CD4-positive, alpha-beta T cell treated with Interleukin-15 for 1 hour (primary cell): Measurements from ENCODE around the gene RHCE.
"Not testable (repeated sequence)": the region's sequence is repeated elsewhere in the genome, so short reads cannot be mapped to it uniquely, and the experiment has no call there.

ENCODE experiments used
- DNase-seq: peaks from one replicate; pipeline ENCODE4 v3.0.0-alpha.2; 2020

Gene RHCE

GRCh38 chr1:25338986-25339385 lies 81.6 kb downstream of the RHCE start:
- DNase-seq, result no peak

DNA sequence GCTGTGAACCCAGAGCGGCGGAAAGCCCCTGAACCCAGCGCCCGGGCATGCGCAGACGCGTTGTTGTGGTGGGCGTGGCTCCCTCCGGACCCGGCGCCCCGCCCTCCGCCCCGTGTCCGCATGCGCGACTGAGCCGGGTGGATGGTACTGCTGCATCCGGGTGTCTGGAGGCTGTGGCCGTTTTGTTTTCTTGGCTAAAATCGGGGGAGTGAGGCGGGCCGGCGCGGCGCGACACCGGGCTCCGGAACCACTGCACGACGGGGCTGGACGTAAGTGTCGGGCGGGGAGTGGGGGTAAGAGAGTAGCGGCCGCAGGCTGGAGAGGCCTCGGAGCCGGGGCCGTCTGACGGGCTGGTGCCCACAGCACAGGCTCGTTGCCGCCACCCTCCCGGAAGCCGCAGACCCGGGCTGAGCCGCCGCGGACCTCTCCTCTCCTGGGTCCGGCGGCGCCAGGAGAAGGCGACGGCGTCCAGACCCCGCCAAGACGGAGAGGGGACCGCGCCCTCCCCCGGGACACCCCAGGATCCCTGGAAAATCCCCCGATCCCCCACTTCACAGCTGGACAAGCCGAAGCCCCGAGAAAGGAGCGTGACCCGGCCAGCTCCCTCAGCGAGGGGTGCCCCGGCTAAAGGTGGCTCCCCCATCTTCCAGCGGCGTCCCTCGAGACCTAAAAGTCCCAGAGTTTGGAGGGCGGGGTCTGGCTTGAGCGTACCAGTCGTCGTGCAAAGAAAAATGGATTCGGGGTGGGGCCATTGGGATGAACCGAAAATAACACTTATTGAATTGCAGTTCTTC lies 82.2 kb downstream of the RHCE start, which contains the start of gene TMEM50A:
Gene TMEM50A (plus strand): TSS at position 147 of the 794 bp plus-strand sequence. CDS start 2,153 bp downstream, outside the sequence.
- peak; percentile 90 for DNase-seq

DNA sequence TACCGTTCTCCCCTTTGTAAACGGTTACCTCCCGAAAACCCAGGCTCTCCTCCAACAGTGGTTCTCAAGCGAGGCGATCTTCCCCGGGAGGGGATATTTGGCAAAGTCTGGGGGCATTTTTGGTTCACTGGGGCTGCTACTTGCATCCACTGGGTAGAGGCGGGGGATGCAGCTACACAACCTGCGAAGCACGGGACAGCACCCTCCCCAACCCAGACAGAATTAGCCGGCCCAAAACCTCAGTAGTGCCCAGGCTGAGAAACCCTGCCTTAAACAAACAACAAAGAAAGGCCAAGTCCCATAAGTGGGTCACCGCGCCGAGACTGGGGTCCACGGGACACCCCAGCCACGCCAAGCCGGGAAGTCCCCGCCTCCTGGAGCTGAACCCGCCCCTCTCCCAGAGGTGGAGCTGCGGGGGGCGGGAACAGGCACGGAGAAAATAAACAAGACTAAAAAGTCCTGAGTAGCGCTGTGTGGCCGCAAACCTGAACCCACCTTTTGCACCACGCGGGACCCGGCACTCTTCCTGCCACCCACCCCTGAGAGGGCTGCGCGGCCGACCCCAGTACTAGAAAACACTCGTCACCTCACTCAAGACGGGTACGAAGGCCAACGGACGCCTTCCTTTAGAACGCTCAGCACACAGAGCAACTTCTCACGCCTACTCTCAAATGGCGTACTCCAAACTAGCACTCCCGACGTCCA lies 83.0 kb downstream of the RHCE start:
- DNase-seq, result peak; percentile 22

- DNase-seq, result peak; percentile 20
Measured at GRCh38 chr1:25336922-25337354, 83.7 kb downstream of the RHCE start.

GRCh38 chr1:25329950-25330349 lies 90.7 kb downstream of the RHCE start:
- peak; percentile 35 for DNase-seq

GRCh38 chr1:25329336-25329735 lies 91.3 kb downstream of the RHCE start:
- DNase-seq, result not testable (repeated sequence)

DNA sequence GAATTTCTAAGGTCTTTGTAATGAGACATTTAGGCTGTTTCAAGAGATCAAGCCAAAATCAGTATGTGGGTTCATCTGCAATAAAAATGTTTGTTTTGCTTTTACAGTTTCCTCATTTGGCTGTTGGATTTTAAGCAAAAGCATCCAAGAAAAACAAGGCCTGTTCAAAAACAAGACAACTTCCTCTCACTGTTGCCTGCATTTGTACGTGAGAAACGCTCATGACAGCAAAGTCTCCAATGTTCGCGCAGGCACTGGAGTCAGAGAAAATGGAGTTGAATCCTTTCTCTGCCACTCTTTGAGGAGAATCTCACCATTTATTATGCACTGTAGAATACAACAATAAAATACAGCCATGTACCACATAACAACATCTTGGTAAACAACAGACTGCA lies 91.8 kb downstream of the RHCE start:
- not testable (repeated sequence) for DNase-seq

DNA sequence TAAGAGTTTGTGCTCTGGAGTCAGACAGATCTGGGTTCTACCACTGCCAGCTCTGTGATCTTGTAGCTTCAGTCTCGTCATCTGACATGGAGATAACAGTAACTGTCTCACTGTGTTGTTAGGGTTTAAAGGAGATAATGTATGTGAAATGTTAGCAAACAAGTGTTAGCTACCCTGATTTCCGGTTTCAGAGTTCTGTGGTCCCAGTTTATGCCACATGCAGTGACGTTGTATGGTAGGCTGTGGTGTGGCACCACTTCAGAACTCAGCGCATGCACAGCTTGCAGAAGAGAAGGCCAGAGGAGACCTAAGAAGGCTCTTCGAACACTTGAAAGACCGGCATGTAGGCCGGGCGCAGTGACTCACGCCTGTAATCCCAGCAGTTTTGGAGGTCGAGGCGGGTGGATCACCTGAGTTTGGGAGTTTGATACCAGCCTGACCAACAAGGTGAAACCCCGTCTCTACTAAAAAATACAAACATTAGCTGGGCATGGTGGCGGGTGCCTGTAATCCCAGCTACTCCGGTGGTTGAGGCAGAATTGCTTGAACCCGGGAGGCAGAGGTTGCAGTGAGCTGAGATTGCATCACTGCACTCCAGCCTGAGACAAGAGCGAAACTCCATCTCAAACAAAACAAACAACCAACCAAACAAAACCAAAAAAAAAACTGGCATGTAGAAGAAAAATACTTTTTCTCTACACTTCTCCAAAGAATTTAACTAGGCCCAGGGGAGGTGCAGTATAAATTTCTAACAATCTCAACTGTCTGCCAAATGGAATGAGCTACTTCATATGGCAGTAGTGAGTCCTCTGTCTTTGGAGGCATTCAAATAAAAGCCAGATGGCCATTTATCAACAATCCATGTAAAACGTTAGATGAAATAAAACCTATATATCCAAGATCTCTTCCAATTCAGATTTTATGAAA lies 92.5 kb downstream of the RHCE start:
- not testable (repeated sequence) for DNase-seq

- not testable (repeated sequence) for DNase-seq
Measured at GRCh38 chr1:25324407-25324806, 96.2 kb downstream of the RHCE start.

DNA sequence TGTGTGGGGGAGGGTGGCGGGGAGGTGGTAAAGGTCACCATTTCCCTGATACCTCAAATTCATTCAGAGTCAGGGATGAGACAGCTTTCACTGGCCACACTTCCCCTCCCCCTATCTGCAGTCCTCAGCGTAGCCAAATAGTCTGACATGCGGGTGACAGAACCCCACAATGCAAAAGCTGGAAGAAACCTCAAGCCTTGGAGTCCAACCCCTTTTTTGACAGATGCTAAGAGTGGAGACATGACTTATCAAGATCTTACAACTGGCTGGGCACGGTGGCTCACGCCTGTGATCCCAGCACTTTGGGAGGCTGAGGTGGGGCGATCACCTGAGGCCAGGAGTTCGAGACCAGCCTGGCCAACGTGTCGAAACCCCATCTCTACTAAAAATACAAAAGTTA lies 98.5 kb downstream of the RHCE start:
- DNase-seq, result not testable (repeated sequence)

DNA sequence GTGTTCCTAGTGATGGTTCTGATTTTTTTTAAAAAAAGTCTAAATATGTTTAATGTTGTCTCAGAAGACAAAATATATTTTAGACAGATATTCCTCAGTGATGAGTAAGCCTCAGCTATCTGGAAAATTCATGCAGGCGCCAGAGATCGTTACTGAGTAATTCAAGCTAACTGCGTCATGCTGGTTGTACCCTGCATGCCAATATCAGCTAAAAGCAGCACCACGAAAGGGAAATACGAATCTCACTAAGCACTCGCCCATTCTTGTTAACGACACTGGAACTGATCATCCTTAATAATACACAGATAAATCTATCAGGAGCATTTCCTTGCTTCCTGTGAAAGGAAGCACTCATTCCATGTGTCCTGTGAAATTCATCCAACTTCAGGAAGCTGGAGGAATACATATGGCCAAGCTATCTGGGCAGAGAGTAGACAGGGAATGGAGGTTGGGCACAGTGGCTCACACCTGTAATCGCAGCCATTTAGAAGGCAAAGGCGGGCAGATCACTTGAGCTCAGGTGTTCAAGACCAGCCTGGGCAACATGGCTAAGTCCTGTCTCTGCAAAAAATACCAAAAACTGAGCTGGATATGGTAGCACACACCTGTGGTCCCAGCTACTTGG lies 100.2 kb downstream of the RHCE start:
- DNase-seq, result not testable (repeated sequence)

GRCh38 chr1:25312806-25313470 lies 107.7 kb downstream of the RHCE start:
- not testable (repeated sequence) for DNase-seq
